Ascending aorta (tissue), 2 donors: ENCODE measurements around the gene MALRD1. TPM values are rescaled to one million over a fixed set of nuclear protein-coding genes. Genes with fewer than 3 reads are reported as not detected.
"Not testable (repeated sequence)": the region's sequence is repeated elsewhere in the genome, so short reads cannot be mapped to it uniquely, and the experiment has no call there.

Experiments used
- DNase-seq, 2 donors: peaks; one replicate each; pipeline ENCODE4 v3.0.0-alpha.2; 2019; ENCODE audit warnings: low spot score in 2 of 2
- H3K27ac ChIP-seq, 2 donors: fragments of 200-600 bp; sonication (generic); one replicate each; pipeline ENCODE4 v1.5.1; 2016 to 2017; ENCODE audit warnings: mild to moderate bottlenecking in 1 of 2
- H3K27me3 ChIP-seq: fragments of 200-600 bp; sonication (generic); one replicate; pipeline ENCODE4 v1.5.1; 2017
- H3K36me3 ChIP-seq, 2 donors: fragments of 200-600 bp; sonication (generic); one replicate each; pipeline ENCODE4 v1.5.1; 2016
- H3K4me1 ChIP-seq, 2 donors: fragments of 200-600 bp; sonication (generic); one replicate each; pipeline ENCODE4 v1.5.1; 2016 to 2017; ENCODE audit warnings: mild to moderate bottlenecking in 1 of 2
- H3K4me3 ChIP-seq, 2 donors: fragments of 200-600 bp; sonication (generic); one replicate each; pipeline ENCODE4 v1.5.1; 2016 to 2017; ENCODE audit warnings: mild to moderate bottlenecking in 1 of 2
- H3K9me3 ChIP-seq, 2 donors: fragments of 200-600 bp; sonication (generic); one replicate each; pipeline ENCODE4 v1.5.1; 2016
- intact Hi-C: fragments of 100-400 bp; cut with DNase I; formaldehyde crosslinking; loops from one replicate; pipeline ENCODE4 v1.15.1; 2023
- total RNA-seq: library from RNA; depleted of rRNA; stranded (reverse); fragments of >200 nt; gene quantifications from one replicate; pipeline ENCODE4 v1.1.0, GENCODE V29; 2016
- TF ChIP-seq, protein P1 (sequence below), 3 experiments: fragments of 200-600 bp in 2 of 3; fragments of 450-650 bp in 1 of 3; sonication (generic) in 2 of 3; IDR thresholded peaks; one replicate each; pipeline ENCODE4 v1.5.1; 2016 to 2019; ENCODE audit warnings: antibody characterized with exemption in 3 of 3, mild to moderate bottlenecking in 1 of 3, moderate library complexity in 1 of 3

MALRD1 gene
- total RNA-seq, 1 donor from 2014 or later: not detected

DNA sequence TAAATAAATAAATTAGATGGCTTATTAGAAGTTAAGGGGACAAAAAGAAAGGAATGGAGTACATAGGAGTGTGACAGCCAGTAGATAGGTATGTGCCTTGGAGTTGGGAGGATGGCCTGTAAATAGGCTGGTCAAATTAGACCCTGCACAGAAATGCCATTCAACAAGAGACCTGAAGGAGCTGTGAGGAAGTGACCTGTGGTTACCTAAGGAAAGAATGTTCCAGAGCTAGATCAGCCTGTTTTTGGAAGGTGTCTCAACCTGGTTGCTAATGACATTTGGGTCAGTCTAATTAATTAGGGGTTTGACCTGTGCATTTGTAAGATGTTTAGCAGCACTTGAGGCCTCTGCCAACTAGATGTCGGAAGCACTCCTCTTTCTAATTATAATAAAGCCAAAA, 452.4 kb downstream of the MALRD1 start:
- no peak overlapping the region for H3K4me3 ChIP-seq
- no peaks in the 10 kb centered on the region for H3K36me3 ChIP-seq
- TF ChIP-seq, protein P1, sequence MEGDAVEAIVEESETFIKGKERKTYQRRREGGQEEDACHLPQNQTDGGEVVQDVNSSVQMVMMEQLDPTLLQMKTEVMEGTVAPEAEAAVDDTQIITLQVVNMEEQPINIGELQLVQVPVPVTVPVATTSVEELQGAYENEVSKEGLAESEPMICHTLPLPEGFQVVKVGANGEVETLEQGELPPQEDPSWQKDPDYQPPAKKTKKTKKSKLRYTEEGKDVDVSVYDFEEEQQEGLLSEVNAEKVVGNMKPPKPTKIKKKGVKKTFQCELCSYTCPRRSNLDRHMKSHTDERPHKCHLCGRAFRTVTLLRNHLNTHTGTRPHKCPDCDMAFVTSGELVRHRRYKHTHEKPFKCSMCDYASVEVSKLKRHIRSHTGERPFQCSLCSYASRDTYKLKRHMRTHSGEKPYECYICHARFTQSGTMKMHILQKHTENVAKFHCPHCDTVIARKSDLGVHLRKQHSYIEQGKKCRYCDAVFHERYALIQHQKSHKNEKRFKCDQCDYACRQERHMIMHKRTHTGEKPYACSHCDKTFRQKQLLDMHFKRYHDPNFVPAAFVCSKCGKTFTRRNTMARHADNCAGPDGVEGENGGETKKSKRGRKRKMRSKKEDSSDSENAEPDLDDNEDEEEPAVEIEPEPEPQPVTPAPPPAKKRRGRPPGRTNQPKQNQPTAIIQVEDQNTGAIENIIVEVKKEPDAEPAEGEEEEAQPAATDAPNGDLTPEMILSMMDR (IDR thresholded peaks at IDR 0.05): no peak
- no peaks in the 10 kb centered on the region for H3K9me3 ChIP-seq
- H3K4me1 ChIP-seq: no peaks in the 10 kb centered on the region
- no peak for DNase-seq
- intact Hi-C loops: no loop called here
- no peak overlapping the region for H3K27ac ChIP-seq
- H3K27me3 ChIP-seq: no peaks in the 10 kb centered on the region

DNA sequence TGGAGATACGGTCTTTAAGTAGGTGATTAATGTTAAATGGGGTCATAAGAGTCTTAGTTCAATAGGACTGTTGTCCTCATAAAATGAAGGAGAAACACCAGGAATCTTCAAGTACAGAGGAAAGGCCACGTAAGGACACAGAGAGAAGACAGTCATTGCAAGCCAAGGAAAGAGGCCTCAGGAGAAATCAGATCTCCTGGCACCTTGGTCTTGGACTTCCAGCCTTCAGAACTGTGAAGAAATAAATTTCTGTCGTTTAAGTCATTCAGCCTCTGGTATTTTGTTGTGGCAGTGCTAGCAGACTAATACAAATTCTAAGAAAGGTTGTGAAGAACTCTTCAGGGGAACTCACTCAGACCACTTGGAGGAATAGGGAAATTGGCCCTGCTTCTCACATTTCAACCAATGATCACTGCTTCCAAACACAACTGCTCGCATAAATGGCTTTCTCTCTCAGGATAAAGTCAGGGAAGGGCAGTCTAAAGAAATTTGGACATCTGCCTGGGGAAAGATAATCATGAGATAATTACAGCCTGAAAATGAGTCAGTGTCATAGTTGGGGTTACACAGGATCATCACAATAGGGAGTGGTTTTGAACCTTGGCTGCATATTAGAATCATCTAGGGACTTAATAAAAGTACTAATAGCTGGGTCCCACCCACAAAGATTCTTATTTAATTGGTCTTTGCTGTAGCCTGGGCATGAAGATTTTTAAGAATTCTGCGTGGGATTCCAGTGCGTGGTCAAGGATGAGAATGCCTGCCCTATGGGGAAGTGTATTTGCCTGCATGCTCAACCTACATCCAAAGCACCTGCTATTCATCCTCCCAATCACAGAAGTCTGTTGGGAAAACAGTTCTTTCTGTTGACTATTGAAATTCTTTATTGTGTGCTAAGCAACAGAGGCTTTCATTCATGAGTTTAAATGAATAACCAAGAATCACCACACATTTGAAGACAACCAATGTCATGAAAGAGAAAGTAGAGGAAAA, 457.0 kb downstream of the MALRD1 start:
- intact Hi-C loops: no loop called here
- no peaks in the 10 kb centered on the region for H3K36me3 ChIP-seq

DNA sequence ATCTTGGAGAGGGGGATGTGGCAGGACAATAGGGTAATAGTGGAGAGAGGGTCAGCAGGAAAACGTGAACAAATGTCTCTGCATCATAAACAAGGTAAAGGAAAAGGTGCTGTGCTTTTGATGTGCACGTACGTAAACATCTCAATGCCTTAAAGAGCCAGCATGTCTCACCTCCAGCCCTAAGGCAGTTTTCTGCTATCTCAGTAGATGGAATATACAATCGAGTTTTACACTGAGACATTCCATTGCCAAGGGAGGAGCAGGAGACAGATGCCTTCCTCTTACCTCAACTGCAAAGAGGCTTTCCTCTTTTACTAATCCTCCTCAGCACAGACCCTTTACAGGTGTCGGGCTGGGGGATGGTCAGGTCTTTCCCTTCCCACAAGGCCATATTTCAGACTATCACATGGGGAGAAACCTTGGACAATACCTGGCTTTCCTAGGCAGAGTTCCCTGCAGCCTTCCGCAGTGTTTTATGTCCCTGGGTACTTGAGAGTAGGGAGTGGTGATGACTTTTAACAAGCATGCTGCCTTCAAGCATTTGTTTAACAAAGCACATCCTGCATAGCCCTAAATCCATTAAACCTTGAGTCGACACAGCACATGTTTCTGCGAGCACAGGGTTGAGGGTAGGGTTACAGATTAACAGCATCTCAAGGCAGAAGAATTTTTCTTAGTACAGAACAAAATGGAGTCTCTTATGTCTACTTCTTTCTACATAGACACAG, 461.6 kb downstream of the MALRD1 start:
- not testable (repeated sequence) for DNase-seq, H3K27me3 ChIP-seq

More for the DNA sequence above, 457.0 kb downstream of the MALRD1 start:
- TF ChIP-seq, protein P1 (IDR thresholded peaks at IDR 0.05): no peak
- H3K4me1 ChIP-seq: no peaks in the 10 kb centered on the region
- H3K4me3 ChIP-seq: no peak overlapping the region
- H3K9me3 ChIP-seq: no peaks in the 10 kb centered on the region
- H3K27me3 ChIP-seq: no peaks in the 10 kb centered on the region
- no peak for DNase-seq
- no peak overlapping the region for H3K27ac ChIP-seq

DNA sequence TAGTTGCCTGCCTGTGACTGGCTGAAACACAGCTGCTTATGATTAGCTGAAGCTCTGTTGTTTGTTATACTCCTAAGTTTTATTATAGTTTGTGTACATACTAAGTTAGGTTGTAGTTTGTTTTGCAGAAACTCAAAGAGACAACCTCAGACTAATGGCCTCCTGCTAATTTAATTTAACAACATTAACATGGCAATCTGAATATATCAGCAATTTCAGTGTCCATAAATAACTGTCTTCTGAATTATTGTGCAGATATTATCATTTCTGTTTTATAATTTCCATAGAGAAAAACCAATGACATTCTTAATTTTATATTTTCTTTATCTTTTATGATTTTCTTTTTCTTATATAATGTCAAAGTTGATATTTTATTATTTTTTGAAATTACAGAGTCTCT, 469.5 kb downstream of the MALRD1 start:
- Histone ChIP-seq H3K36me3 (no peaks in the 10 kb centered on the region), H3K27me3 (no peaks in the 10 kb centered on the region), H3K27ac (no peak overlapping the region), H3K9me3 (peaks cover 0 to 8% of the 10 kb centered on the region in 2 donors), H3K4me3 (no peak overlapping the region), H3K4me1 (no peaks in the 10 kb centered on the region)
- intact Hi-C loops: no loop called here
- TF ChIP-seq, protein P1 (IDR thresholded peaks at IDR 0.05): no peak
- DNase-seq: no peak

More for the DNA sequence above, 461.6 kb downstream of the MALRD1 start:
- H3K4me3 ChIP-seq, H3K9me3 ChIP-seq, intact Hi-C loops, H3K4me1 ChIP-seq, H3K36me3 ChIP-seq, H3K27ac ChIP-seq: not testable (repeated sequence)

DNA sequence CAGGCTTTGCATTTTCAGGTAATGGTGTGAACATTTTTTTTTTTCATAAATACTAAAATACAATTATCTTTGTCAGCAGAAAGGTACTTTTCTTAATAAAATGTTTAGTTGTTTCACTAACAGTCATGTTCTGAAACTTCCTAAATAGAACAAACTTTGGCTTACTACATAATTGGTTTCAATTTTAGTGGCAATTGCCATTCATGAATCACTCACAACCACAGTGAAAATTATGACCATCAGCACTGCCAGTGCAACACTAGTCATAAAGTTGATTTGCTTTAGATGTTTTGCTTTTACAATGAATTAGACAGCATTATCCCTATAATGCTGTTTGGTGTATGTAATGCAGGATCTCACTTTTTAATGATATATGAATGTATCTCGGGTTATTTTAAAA, 470.0 kb downstream of the MALRD1 start:
- Histone ChIP-seq H3K27me3 (no peaks in the 10 kb centered on the region), H3K4me1 (no peaks in the 10 kb centered on the region), H3K4me3 (no peak overlapping the region), H3K9me3 (peaks cover 0 to 8% of the 10 kb centered on the region in 2 donors), H3K36me3 (no peaks in the 10 kb centered on the region), H3K27ac (no peak overlapping the region)
- DNase-seq: no peak
- TF ChIP-seq, protein P1 (IDR thresholded peaks at IDR 0.05): no peak
- intact Hi-C loops: no loop called here

DNA sequence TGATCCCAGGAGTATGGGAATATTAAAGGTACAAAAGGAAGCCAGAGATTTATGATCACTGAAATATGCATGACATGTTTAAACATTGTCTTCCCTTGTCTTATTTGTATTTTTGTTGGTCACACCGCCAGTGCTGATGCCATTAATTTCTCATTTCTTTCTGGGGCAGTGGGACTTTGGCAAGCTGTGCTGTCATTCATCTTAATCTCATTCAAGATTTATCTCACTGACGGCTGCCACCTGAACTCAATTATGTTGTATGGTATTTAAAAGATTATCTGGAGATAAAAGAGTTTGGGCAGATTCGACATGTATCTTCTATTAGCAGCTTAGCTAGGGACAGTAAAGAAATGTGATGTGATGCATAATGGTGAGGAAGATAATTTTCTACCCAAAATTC, 482.7 kb downstream of the MALRD1 start:
- no peak overlapping the region for H3K4me3 ChIP-seq
- H3K36me3 ChIP-seq: no peaks in the 10 kb centered on the region
- TF ChIP-seq, protein P1 (IDR thresholded peaks at IDR 0.05): no peak
- H3K4me1 ChIP-seq: no peaks in the 10 kb centered on the region
- no peak for DNase-seq
- intact Hi-C loops: no loop called here
- no peaks in the 10 kb centered on the region for H3K27me3 ChIP-seq
- no peaks in the 10 kb centered on the region for H3K9me3 ChIP-seq
- no peak overlapping the region for H3K27ac ChIP-seq
